Measurements from ENCODE around the gene COL4A1.

- TF ChIP-seq POLR2A (IDR thresholded peaks at IDR 0.05; ENCODE audit: low read length) (no peak), GATA1 (IDR thresholded peaks at IDR 0.05; ENCODE audit: low read depth, low read length) (no peak)
These were observed 28.1 kb downstream of the COL4A1 start for GRCh38 chr13:110278859-110279258.
